ENCODE measurements around the gene ANKS1B.

Gene ANKS1B

GRCh38 chr12:98817742-98818141, 1167.0 kb downstream of the ANKS1B start:
- H3K79me2 ChIP-seq: no peaks in the 10 kb centered on the region
- H3K27ac ChIP-seq: no peak overlapping the region
- H3K36me3 ChIP-seq (ENCODE audit: control insufficient read depth, insufficient read depth, low read length): no peaks in the 10 kb centered on the region
- no peaks in the 10 kb centered on the region for H3K9me3 ChIP-seq (ENCODE audit: control insufficient read depth, low read length)
- H3K9ac ChIP-seq: no peak overlapping the region
- H3K27me3 ChIP-seq (ENCODE audit: control insufficient read depth, insufficient read depth, low read length): no peaks in the 10 kb centered on the region
- no peak overlapping the region for H2AFZ ChIP-seq
- peaks cover 7% of the 10 kb centered on the region for H3K4me1 ChIP-seq
- H3K4me3 ChIP-seq (ENCODE audit: low read depth, low read length): no peak overlapping the region
- no peak for TF ChIP-seq CTCF (IDR thresholded peaks at IDR 0.05)
- no peak overlapping the region for H3K4me2 ChIP-seq (ENCODE audit: low read length)

- Histone ChIP-seq H3K27me3 (ENCODE audit: control insufficient read depth, insufficient read depth, low read length) (no peaks in the 10 kb centered on the region), H3K27ac (no peak overlapping the region)
These were observed 1168.0 kb downstream of the ANKS1B start for GRCh38 chr12:98816720-98817119.

GRCh38 chr12:98814254-98814653, 1170.5 kb downstream of the ANKS1B start:
- no peak for TF ChIP-seq CTCF (IDR thresholded peaks at IDR 0.05)
- H3K9ac ChIP-seq: no peak overlapping the region
- no peak overlapping the region for H3K27ac ChIP-seq
- no peaks in the 10 kb centered on the region for H3K36me3 ChIP-seq (ENCODE audit: control insufficient read depth, insufficient read depth, low read length)
- no peaks in the 10 kb centered on the region for H3K27me3 ChIP-seq (ENCODE audit: control insufficient read depth, insufficient read depth, low read length)
- H2AFZ ChIP-seq: no peak overlapping the region
- H3K9me3 ChIP-seq (ENCODE audit: control insufficient read depth, low read length): no peaks in the 10 kb centered on the region
- no peaks in the 10 kb centered on the region for H3K4me1 ChIP-seq
- H3K79me2 ChIP-seq: no peaks in the 10 kb centered on the region
- no peak overlapping the region for H3K4me3 ChIP-seq (ENCODE audit: low read depth, low read length)
- H3K4me2 ChIP-seq (ENCODE audit: low read length): no peak overlapping the region

More at GRCh38 chr12:98816720-98817119, 1168.0 kb downstream of the ANKS1B start:
- H3K9me3 ChIP-seq (ENCODE audit: control insufficient read depth, low read length): no peaks in the 10 kb centered on the region
- H3K4me3 ChIP-seq (ENCODE audit: low read depth, low read length): no peak overlapping the region
- no peak for TF ChIP-seq CTCF (IDR thresholded peaks at IDR 0.05)
- H3K4me2 ChIP-seq (ENCODE audit: low read length): no peak overlapping the region
- no peak overlapping the region for H3K9ac ChIP-seq
- H3K4me1 ChIP-seq: no peaks in the 10 kb centered on the region
- no peaks in the 10 kb centered on the region for H3K36me3 ChIP-seq (ENCODE audit: control insufficient read depth, insufficient read depth, low read length)
- H2AFZ ChIP-seq: no peak overlapping the region
- no peaks in the 10 kb centered on the region for H3K79me2 ChIP-seq

GRCh38 chr12:98812225-98812624, 1172.5 kb downstream of the ANKS1B start:
- Histone ChIP-seq H3K4me1 (no peaks in the 10 kb centered on the region), H3K4me3 (ENCODE audit: low read depth, low read length) (no peak overlapping the region), H3K4me2 (ENCODE audit: low read length) (no peak overlapping the region), H2AFZ (no peak overlapping the region), H3K9ac (no peak overlapping the region), H3K9me3 (ENCODE audit: control insufficient read depth, low read length) (no peaks in the 10 kb centered on the region), H3K79me2 (no peaks in the 10 kb centered on the region), H3K27me3 (ENCODE audit: control insufficient read depth, insufficient read depth, low read length) (no peaks in the 10 kb centered on the region), H3K27ac (no peak overlapping the region), H3K36me3 (ENCODE audit: control insufficient read depth, insufficient read depth, low read length) (no peaks in the 10 kb centered on the region)
- no peak for TF ChIP-seq CTCF (IDR thresholded peaks at IDR 0.05)

- Histone ChIP-seq H3K4me3 (ENCODE audit: low read depth, low read length) (no peak overlapping the region), H2AFZ (no peak overlapping the region), H3K36me3 (ENCODE audit: control insufficient read depth, insufficient read depth, low read length) (no peaks in the 10 kb centered on the region), H3K4me1 (no peaks in the 10 kb centered on the region), H3K9ac (no peak overlapping the region), H3K27me3 (ENCODE audit: control insufficient read depth, insufficient read depth, low read length) (no peaks in the 10 kb centered on the region), H3K79me2 (no peaks in the 10 kb centered on the region), H3K4me2 (ENCODE audit: low read length) (no peak overlapping the region), H3K9me3 (ENCODE audit: control insufficient read depth, low read length) (no peaks in the 10 kb centered on the region), H3K27ac (no peak overlapping the region)
- TF ChIP-seq CTCF (IDR thresholded peaks at IDR 0.05): no peak
These were observed 1176.4 kb downstream of the ANKS1B start for GRCh38 chr12:98808243-98808875.

Data from parathyroid adenoma (tissue), 2 donors.